OCI-LY3 (cell line): ENCODE measurements around the gene MAML2.

Experiments
- H2AFZ ChIP-seq: fragments of 200-600, 300-600 bp; shearing (Covaris generic); 2 replicates; pipeline ENCODE4 v1.6.0; 2014; ENCODE audit warnings: antibody characterized with exemption, low read depth, low read length
- H3K27ac ChIP-seq: fragments of 200-600, 300-600 bp; sonication (generic); 2 replicates; pipeline ENCODE4 v1.5.1; 2014; ENCODE audit warnings: mild to moderate bottlenecking, low read length, moderate library complexity, mixed read lengths
- H3K27me3 ChIP-seq: fragments of 200-600, 300-600 bp; sonication (generic); 2 replicates; pipeline ENCODE4 v1.6.1; 2014; ENCODE audit warnings: low read depth, low read length, mixed read lengths
- H3K36me3 ChIP-seq: fragments of 200-600, 300-600 bp; sonication (generic); replicated peaks from 2 replicates; pipeline ENCODE3; 2014; ENCODE audit warnings: low read depth, low read length, mixed read lengths
- H3K4me1 ChIP-seq: fragments of 300-600, 200-600 bp; sonication (generic); 2 replicates; pipeline ENCODE4 v1.6.1; 2014; ENCODE audit warnings: low read length, mixed read lengths
- H3K4me2 ChIP-seq: fragments of 200-600, 300-600 bp; sonication (generic); 2 replicates; pipeline ENCODE4 v1.6.1; 2014; ENCODE audit warnings: low read length, mixed read lengths
- H3K4me3 ChIP-seq: fragments of 300-600, 200-600 bp; sonication (generic); 2 replicates; pipeline ENCODE4 v1.5.1; 2014; ENCODE audit warnings: antibody characterized with exemption, mild to moderate bottlenecking, low read length, moderate library complexity
- H3K79me2 ChIP-seq: fragments of 300-600, 200-600 bp; shearing (Covaris generic); 2 replicates; pipeline ENCODE4 v1.6.1; 2014; ENCODE audit warnings: mild to moderate bottlenecking, low read length, mixed read lengths
- H3K9ac ChIP-seq: fragments of 300-600, 200-600 bp; shearing (Covaris generic); 2 replicates; pipeline ENCODE4 v1.6.0; 2014; ENCODE audit warnings: mild to moderate bottlenecking, low read length, moderate library complexity
- H3K9me3 ChIP-seq: fragments of 200-600, 300-600 bp; shearing (Covaris generic); 2 replicates; pipeline ENCODE4 v1.6.1; 2014; ENCODE audit warnings: low read length, mixed read lengths; ENCODE audit not compliant: insufficient read depth
- H4K20me1 ChIP-seq: fragments of 200-600, 300-600 bp; sonication (generic); 2 replicates; pipeline ENCODE4 v1.6.1; 2016; ENCODE audit warnings: low read length, mixed read lengths; ENCODE audit not compliant: insufficient read depth
- EZH2phosphoT487 ChIP-seq: fragments of 200-600 bp; shearing (Covaris generic); IDR thresholded peaks from 2 replicates; pipeline ENCODE4 v1.6.1; 2018; ENCODE audit warnings: antibody characterized with exemption, mixed run types, low read depth
- TF ChIP-seq, protein P1 (sequence below): fragments of 200-600, 300-600 bp; sonication (generic); IDR thresholded peaks from 2 replicates; pipeline ENCODE4 v1.5.1; 2014; ENCODE audit warnings: antibody characterized with exemption, low read length, low read depth

MAML2 gene

DNA sequence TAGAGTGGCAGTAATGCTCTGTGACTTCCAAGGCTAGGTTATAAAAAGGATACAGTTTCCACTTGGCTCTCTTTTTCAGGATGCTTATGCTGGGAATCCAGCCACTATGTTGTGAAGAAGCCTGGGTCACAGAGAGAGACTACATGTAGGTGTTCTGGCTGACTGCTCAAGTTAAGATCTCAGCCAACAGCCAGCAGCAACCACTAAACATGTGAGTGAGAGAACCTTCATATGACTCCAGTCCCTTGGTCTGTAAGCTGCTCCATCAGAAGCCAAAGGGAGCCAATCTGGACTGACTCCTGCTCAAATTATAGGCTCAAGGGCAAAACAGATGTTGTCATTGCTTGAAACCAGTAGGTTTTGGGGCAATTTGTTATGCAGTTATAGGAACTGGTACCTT is 162.7 kb downstream of the MAML2 start:
- no peaks in the 10 kb centered on the region; the same call in 1 of the 2 replicates for H3K79me2 ChIP-seq
- no peak overlapping the region for H3K27ac ChIP-seq
- H4K20me1 ChIP-seq: no peaks in the 10 kb centered on the region
- peaks cover 14% of the 10 kb centered on the region for H3K4me1 ChIP-seq
- H3K36me3 ChIP-seq: no peaks in the 10 kb centered on the region
- H3K9ac ChIP-seq: no peak overlapping the region
- no peak overlapping the region for H3K4me2 ChIP-seq
- H3K4me3 ChIP-seq: no peak overlapping the region
- H2AFZ ChIP-seq: no peak overlapping the region
- no peaks in the 10 kb centered on the region for H3K27me3 ChIP-seq
- no peaks in the 10 kb centered on the region for H3K9me3 ChIP-seq
- TF ChIP-seq EZH2phosphoT487: no peak
- TF ChIP-seq, protein P1, sequence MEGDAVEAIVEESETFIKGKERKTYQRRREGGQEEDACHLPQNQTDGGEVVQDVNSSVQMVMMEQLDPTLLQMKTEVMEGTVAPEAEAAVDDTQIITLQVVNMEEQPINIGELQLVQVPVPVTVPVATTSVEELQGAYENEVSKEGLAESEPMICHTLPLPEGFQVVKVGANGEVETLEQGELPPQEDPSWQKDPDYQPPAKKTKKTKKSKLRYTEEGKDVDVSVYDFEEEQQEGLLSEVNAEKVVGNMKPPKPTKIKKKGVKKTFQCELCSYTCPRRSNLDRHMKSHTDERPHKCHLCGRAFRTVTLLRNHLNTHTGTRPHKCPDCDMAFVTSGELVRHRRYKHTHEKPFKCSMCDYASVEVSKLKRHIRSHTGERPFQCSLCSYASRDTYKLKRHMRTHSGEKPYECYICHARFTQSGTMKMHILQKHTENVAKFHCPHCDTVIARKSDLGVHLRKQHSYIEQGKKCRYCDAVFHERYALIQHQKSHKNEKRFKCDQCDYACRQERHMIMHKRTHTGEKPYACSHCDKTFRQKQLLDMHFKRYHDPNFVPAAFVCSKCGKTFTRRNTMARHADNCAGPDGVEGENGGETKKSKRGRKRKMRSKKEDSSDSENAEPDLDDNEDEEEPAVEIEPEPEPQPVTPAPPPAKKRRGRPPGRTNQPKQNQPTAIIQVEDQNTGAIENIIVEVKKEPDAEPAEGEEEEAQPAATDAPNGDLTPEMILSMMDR: no peak

DNA sequence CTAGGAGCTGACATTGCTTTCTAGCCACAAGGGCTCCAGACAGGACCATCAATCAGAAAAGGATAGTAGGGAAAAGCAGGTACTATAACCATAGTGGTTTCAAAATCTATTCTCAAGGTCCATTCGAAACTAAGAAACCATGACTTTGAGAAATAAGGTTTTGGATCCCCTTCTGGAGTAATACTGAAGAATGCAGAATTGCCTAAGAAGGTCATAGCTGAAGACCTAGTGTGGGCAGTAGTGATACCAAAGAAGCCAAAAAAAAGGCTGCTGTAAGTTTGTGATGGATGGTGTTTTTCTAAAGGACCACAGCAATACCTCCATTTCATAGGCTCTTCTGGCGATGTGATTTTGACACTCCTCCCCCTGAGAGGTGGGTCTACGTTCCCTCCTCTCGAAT is 163.1 kb downstream of the MAML2 start:
- H4K20me1 ChIP-seq: no peaks in the 10 kb centered on the region
- no peak overlapping the region for H3K4me3 ChIP-seq
- no peaks in the 10 kb centered on the region for H3K9me3 ChIP-seq
- H3K79me2 ChIP-seq: no peaks in the 10 kb centered on the region; the same call in 1 of the 2 replicates
- H3K4me2 ChIP-seq: no peak overlapping the region
- H3K27ac ChIP-seq: no peak overlapping the region
- no peaks in the 10 kb centered on the region for H3K27me3 ChIP-seq
- H3K9ac ChIP-seq: no peak overlapping the region
- TF ChIP-seq, protein P1: no peak
- no peak for TF ChIP-seq EZH2phosphoT487
- H3K36me3 ChIP-seq: no peaks in the 10 kb centered on the region
- H3K4me1 ChIP-seq: peaks cover 10% of the 10 kb centered on the region
- H2AFZ ChIP-seq: no peak overlapping the region

DNA sequence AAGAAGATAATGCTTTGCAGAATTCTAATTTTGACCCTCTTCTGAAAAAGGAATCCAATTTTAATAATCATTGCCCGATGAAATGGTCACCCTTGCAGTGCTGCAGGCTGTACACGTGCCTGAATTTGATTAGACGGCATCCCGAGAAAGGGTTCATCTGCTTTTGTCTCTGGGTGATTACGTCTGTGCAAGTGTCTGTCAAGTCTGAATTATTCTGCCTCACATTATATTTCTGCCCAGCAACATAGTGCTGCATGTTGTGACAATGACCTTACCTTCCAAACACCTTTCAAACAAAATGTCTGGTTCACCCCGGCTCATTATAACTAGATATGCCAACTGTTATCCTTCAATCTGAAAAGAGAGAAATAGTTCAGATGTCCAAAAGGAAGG is 164.1 kb downstream of the MAML2 start:
- Histone ChIP-seq H3K9ac (no peak overlapping the region), H3K27me3 (no peaks in the 10 kb centered on the region), H2AFZ (no peak overlapping the region), H3K27ac (no peak overlapping the region), H3K4me3 (no peak overlapping the region), H3K4me1 (peaks cover 4% of the 10 kb centered on the region), H3K4me2 (no peak overlapping the region), H4K20me1 (no peaks in the 10 kb centered on the region), H3K36me3 (no peaks in the 10 kb centered on the region), H3K9me3 (no peaks in the 10 kb centered on the region), H3K79me2 (no peaks in the 10 kb centered on the region; the same call in 1 of the 2 replicates)
- TF ChIP-seq, protein P1: no peak
- TF ChIP-seq EZH2phosphoT487: no peak

DNA sequence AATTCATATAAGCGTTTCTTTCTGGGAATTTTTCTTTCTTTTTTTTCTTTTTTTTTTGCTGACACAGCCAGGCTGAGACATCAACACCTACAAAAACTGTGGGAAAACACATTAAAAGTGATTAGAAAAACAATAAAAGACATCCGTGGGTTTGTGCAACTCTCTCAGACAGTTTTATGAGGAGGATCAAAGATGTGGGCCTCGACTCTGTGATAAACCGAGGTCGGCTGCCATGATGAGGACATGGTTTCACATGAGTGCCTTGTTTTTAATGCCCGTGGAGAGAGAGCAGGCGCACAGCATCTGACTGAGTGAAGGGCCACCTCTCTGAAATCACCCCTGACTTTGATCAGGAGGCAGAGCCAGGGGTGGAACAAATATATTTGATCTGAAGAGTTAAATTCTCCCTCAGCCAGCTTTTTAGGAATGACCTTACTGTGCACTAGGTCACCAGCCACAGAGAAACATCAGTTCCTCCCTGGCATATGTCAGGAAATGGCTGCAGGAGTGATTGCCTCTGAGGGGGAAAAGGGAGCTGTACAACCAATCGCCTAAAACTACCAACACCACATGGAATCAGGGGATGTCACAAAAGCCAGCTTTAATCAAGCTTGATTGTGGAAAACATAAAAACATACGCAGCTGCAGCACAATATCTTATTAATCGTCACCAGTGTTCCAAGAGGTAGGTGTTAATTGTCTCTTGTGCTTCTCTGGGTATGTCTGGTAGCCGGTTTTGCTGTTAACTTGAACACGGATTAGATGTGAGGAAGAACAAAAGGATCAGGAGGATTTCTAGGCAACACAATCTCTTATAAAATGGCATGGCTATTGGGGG is 164.7 kb downstream of the MAML2 start:
- no peak overlapping the region for H3K27ac ChIP-seq
- H3K27me3 ChIP-seq: no peaks in the 10 kb centered on the region
- H3K4me1 ChIP-seq: no peaks in the 10 kb centered on the region
- TF ChIP-seq, protein P1: no peak
- no peak for TF ChIP-seq EZH2phosphoT487
- H4K20me1 ChIP-seq: no peaks in the 10 kb centered on the region
- H3K4me3 ChIP-seq: no peak overlapping the region
- no peaks in the 10 kb centered on the region for H3K36me3 ChIP-seq
- H3K9me3 ChIP-seq: no peaks in the 10 kb centered on the region
- no peak overlapping the region for H2AFZ ChIP-seq
- no peak overlapping the region for H3K9ac ChIP-seq
- no peaks in the 10 kb centered on the region for H3K79me2 ChIP-seq
- no peak overlapping the region for H3K4me2 ChIP-seq
